ENCODE results near the gene RNF31. TPM values are rescaled to one million over a fixed set of nuclear protein-coding genes. Genes with fewer than 3 reads are reported as not detected.
A peak's percentile ranks its signal among the peaks of the same experiment; 100 is the strongest.
"Not testable (repeated sequence)": the region's sequence is repeated elsewhere in the genome, so short reads cannot be mapped to it uniquely, and the experiment has no call there.

Gene RNF31
- total RNA-seq, 4 donors from 2014 or later = 56.7 to 258 (median 71.2) TPM

GRCh38 chr14:24197056-24197450 is 49.8 kb downstream of the RNF31 start:
- Histone ChIP-seq H3K4me3 (peak overlapping the region in 1 of 4 donors; percentile 81), H3K9me3 (no peaks in the 10 kb centered on the region), H3K4me1 (peaks cover 20 to 37% (median 25%) of the 10 kb centered on the region in 4 donors), H3K27me3 (no peaks in the 10 kb centered on the region), H3K36me3 (peaks cover 0 to 6% (median 0%) of the 10 kb centered on the region in 4 donors), H3K27ac (peak overlapping the region; percentile 10 to 97 (median 96))
- intact Hi-C loops (cut with DNase I; ENCODE audit: low total_unique reads) = no loop called here
- 78 to 83% methylated on average over 1 to 2 of the region's 2 CpGs for WGBS, 2 donors (ENCODE audit: low coverage in 1 of 2)
- in situ Hi-C loops (cut with MboI; ENCODE audit: low pct_ligation_motif_present in 1 of 4, low pct_unique_long_range_greater_than_20kb in 1 of 4, low sequenced_read_pairs in 3 of 4) = no loop called here
- DNase-seq = no peak
- TF ChIP-seq, protein P1, sequence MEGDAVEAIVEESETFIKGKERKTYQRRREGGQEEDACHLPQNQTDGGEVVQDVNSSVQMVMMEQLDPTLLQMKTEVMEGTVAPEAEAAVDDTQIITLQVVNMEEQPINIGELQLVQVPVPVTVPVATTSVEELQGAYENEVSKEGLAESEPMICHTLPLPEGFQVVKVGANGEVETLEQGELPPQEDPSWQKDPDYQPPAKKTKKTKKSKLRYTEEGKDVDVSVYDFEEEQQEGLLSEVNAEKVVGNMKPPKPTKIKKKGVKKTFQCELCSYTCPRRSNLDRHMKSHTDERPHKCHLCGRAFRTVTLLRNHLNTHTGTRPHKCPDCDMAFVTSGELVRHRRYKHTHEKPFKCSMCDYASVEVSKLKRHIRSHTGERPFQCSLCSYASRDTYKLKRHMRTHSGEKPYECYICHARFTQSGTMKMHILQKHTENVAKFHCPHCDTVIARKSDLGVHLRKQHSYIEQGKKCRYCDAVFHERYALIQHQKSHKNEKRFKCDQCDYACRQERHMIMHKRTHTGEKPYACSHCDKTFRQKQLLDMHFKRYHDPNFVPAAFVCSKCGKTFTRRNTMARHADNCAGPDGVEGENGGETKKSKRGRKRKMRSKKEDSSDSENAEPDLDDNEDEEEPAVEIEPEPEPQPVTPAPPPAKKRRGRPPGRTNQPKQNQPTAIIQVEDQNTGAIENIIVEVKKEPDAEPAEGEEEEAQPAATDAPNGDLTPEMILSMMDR (IDR thresholded peaks at IDR 0.05) = no peak
- no peak for TF ChIP-seq POLR2A (IDR thresholded peaks at IDR 0.05)
- TF ChIP-seq POLR2AphosphoS5 (IDR thresholded peaks at IDR 0.05) = no peak
- no peak for TF ChIP-seq EP300 (IDR thresholded peaks at IDR 0.05; ENCODE audit: low read depth)

- intact Hi-C loops (cut with DNase I; ENCODE audit: low total_unique reads) (no loop called here), in situ Hi-C loops (cut with MboI; ENCODE audit: low pct_ligation_motif_present in 1 of 4, low pct_unique_long_range_greater_than_20kb in 1 of 4, low sequenced_read_pairs in 3 of 4) (no loop called here)
- H3K27ac ChIP-seq = peak overlapping the region in 1 of 4 donors; percentile 24
- H3K27me3 ChIP-seq = no peaks in the 10 kb centered on the region
- no peaks in the 10 kb centered on the region for H3K9me3 ChIP-seq
- peaks cover 0 to 6% (median 0%) of the 10 kb centered on the region in 4 donors for H3K36me3 ChIP-seq
- H3K4me3 ChIP-seq = no peak overlapping the region
- TF ChIP-seq EP300 (IDR thresholded peaks at IDR 0.05; ENCODE audit: low read depth) (no peak), POLR2AphosphoS5 (IDR thresholded peaks at IDR 0.05) (no peak)
- H3K4me1 ChIP-seq = peaks cover 20 to 36% (median 25%) of the 10 kb centered on the region in 4 donors
- no peak for DNase-seq
- 76 to 85% methylated on average over 5 to 7 of the region's 7 CpGs for WGBS, 2 donors (ENCODE audit: low coverage in 1 of 2)
Observed at GRCh38 chr14:24198814-24199524, 51.7 kb downstream of the RNF31 start.

GRCh38 chr14:24202538-24202937 is 55.2 kb downstream of the RNF31 start:
- H3K36me3 ChIP-seq = peaks cover 0 to 19% (median 0%) of the 10 kb centered on the region in 4 donors
- H3K27ac ChIP-seq; H3K9me3 ChIP-seq; H3K27me3 ChIP-seq; DNase-seq; in situ Hi-C loops (cut with MboI; ENCODE audit: low pct_ligation_motif_present in 1 of 4, low pct_unique_long_range_greater_than_20kb in 1 of 4, low sequenced_read_pairs in 3 of 4); H3K4me3 ChIP-seq; intact Hi-C loops (cut with DNase I; ENCODE audit: low total_unique reads): not testable (repeated sequence)
- peaks cover 0 to 13% (median 7%) of the 10 kb centered on the region in 4 donors for H3K4me1 ChIP-seq
- 86 to 96% methylated on average over 4 to 8 of the region's 8 CpGs for WGBS, 2 donors (ENCODE audit: low coverage in 1 of 2)

DNA sequence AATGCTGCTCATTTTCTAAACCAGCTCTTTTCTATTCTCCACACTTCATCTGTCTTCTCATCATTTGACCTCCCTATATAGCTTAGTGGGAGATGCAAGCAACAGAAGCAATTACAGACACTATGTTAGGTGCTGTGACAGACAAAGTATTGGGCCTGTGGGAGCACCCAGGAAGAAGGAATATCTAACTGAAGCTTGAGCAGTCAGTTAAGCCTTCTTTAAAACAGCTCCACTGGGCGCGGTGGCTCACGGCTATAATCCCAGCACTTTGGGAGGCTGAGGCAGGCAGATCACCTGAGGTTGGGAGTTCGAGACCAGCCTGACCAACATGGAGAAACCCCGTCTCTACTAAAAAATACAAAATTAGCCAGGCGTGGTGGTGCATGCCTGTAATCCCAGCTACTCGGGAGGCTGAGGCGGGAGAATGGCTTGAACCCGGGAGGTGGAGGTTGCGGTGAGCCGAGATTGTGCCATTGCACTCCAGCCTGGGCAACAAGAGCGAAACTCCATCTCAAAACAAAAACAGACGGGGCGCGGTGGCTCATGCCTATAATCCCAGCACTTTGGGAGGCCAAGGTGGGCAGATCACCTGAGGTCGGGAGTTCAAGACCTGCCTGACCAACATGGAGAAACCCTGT is 56.1 kb downstream of the RNF31 start:
- 94 to 97% methylated on average over 6 to 16 of the region's 16 CpGs for WGBS, 2 donors (ENCODE audit: low coverage in 1 of 2)
- intact Hi-C loops (cut with DNase I; ENCODE audit: low total_unique reads); in situ Hi-C loops (cut with MboI; ENCODE audit: low pct_ligation_motif_present in 1 of 4, low pct_unique_long_range_greater_than_20kb in 1 of 4, low sequenced_read_pairs in 3 of 4): not testable (repeated sequence)

GRCh38 chr14:24204163-24205146 is 57.2 kb downstream of the RNF31 start:
- Histone ChIP-seq H3K4me3 (no peak overlapping the region), H3K36me3 (peaks cover 0 to 27% (median 1%) of the 10 kb centered on the region in 4 donors), H3K27ac (no peak overlapping the region), H3K4me1 (no peaks in the 10 kb centered on the region), H3K27me3 (no peaks in the 10 kb centered on the region), H3K9me3 (no peaks in the 10 kb centered on the region)
- TF ChIP-seq EP300 (IDR thresholded peaks at IDR 0.05; ENCODE audit: low read depth) = no peak
- TF ChIP-seq POLR2AphosphoS5 (IDR thresholded peaks at IDR 0.05) = no peak
- no peak for TF ChIP-seq POLR2A (IDR thresholded peaks at IDR 0.05)
- TF ChIP-seq, protein P1 (IDR thresholded peaks at IDR 0.05) = no peak
- intact Hi-C loops (cut with DNase I; ENCODE audit: low total_unique reads) (no loop called here), in situ Hi-C loops (cut with MboI; ENCODE audit: low pct_ligation_motif_present in 1 of 4, low pct_unique_long_range_greater_than_20kb in 1 of 4, low sequenced_read_pairs in 3 of 4) (no loop called here)
- 89 to 95% methylated on average over 2 to 7 of the region's 7 CpGs for WGBS, 2 donors (ENCODE audit: low coverage in 1 of 2)
- DNase-seq = no peak

More for the DNA sequence above, 56.1 kb downstream of the RNF31 start:
- H3K4me1 ChIP-seq, H3K27me3 ChIP-seq, DNase-seq, H3K9me3 ChIP-seq, H3K4me3 ChIP-seq, H3K27ac ChIP-seq: not testable (repeated sequence)
- peaks cover 0 to 24% (median 0%) of the 10 kb centered on the region in 4 donors for H3K36me3 ChIP-seq

Data from transverse colon (tissue), 4 donors.